ENCODE results near the gene KIAA1210.

KIAA1210 gene

DNA sequence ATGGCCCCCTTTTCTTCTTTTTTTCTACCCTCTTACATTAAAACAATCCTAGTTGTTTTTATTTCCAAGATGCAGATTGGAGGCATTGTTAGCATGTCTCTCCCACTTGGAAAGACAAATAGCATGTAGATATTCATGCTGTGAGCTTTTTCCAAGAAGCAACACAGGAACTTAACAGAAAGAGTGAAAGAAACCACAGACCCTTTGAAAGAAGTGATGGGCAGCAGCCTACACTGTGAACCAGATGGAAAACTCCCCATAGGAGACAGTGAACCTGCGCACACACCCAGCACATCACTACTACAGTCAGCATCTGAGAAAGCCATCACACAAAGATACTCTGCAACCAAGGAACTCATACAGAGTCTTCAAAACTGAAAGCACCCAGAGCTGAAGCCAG is 37.0 kb downstream of the KIAA1210 start:
- DNase-seq (ENCODE audit: low spot score) = no peak

GRCh38 chrX:119089619-119090018 is 38.0 kb downstream of the KIAA1210 start:
- no peak for DNase-seq (ENCODE audit: low spot score)

DNA sequence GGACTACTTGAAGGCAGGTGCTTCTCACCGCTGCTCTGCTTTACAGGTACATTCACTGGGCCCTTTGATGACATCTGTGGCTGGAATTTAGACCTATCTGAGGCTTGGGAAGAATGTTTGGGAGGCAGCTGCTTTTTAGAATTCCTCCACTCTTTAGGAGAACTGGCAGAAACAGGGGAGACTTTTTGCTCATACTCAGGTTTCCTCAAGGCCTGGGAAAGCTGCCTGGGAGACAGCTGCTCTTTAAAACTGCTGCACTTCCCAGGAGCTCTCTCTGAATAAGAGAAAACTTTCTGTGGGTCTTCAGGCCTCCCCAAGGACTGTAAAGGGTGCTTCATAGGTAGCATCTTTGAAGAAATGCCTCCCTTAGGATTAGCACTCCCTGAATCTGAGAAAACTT is 40.5 kb downstream of the KIAA1210 start:
- DNase-seq (ENCODE audit: low spot score) = no peak

DNA sequence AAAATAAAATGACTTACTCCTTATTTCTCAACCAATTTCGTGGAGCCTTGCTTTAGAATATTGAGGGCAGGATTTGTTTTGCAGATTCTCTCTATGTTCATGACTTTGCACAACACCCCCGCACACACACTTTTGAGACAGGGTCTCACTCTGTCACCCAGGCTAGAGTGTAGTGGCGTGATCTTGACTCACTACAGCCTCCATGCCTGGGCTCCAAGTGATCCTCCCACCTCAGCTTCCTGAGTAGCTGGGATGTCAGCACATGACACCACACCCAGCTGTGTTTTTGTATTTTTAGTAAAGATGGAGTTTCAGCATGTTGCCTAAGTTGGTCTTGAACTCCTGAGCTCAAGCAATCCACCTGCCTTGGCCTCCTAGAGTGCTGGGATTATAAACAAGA is 42.8 kb downstream of the KIAA1210 start:
- DNase-seq (ENCODE audit: low spot score) = no peak

GRCh38 chrX:119082278-119082677 is 45.3 kb downstream of the KIAA1210 start:
- no peak for DNase-seq (ENCODE audit: low spot score)

DNA sequence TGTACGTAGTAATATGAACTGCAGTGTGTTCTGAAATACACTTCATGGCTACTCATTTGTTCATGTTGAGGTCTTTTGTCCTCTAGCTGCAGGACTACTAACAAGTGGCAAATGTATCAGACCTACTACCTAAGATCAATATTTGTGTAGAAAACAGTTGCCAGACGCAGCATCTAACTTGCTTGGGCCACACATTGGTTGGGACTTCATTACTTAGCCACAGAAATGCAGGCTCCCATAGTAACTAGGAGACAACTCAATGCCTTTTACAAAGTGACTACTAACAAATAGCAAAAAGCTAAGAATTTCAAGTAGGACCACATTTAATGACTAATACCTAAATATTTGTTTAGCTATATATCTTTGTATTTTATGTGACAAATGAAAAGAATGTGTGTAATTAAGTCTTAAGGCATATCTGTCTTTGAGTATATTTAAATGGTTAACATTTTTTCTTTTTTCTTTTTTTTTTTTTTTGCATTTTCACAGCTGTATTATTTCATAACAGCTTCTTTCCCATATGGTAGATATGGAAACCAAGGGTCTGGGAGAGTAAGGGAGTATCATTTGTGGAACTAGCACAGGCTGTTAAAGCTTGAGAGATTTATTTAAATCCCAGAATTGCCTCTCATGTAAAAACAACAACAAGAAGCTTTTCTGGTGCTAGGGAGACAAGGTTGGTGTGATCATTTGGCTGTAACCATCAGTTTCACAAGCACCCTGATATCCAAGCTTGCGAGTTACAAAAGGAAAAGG is 52.2 kb downstream of the KIAA1210 start:
- DNase-seq (ENCODE audit: low spot score) = no peak

GRCh38 chrX:119073911-119074310 is 53.7 kb downstream of the KIAA1210 start:
- DNase-seq (ENCODE audit: low spot score) = no peak

DNA sequence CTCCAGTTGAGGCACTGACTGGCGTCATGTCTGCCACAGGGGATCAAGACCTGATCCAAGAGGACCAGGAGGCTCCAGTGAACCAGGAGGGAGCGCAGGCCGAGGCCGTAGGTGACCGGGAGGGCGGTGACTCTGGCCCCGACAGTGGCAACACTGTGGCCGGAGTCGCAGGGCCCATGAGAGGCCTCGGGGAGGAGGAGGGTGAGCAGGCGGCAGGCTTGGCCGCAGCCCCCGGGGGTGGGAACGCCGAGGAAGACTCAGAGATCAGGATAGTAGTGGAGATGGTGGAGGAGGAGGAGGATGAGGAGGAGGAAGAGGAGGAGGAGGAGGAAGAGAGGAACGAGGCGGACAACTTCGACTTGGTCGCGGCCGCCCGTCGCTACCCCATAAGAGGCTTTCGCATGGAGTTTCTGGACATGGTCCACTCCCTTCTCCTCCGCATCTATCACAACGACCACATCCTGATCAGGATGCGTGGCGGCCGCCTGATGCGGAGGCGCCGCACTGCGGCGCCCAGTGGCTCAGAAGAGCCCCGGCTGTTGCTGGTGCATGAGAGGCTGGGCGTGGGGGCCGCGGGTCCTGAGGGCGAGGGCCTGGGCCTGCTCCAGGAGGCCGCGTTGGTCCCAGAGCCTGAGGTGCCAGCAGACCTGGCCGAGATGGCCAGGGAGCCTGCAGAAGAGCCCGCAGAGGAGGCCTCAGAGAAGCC is 54.3 kb downstream of the KIAA1210 start:
- DNase-seq (ENCODE audit: low spot score) = no peak

GRCh38 chrX:119072744-119073143 is 54.9 kb downstream of the KIAA1210 start, which contains the start of gene CT47C1:
Gene CT47C1, plus strand, starts transcription at chrX:119072993. Its CDS starts 233 bp downstream, at chrX:119073226.
- DNase-seq (ENCODE audit: low spot score) = no peak

- DNase-seq (ENCODE audit: low spot score) = no peak
Measured at GRCh38 chrX:119071381-119071780, 56.2 kb downstream of the KIAA1210 start.

GRCh38 chrX:119069762-119070161 is 57.9 kb downstream of the KIAA1210 start:
- DNase-seq (ENCODE audit: low spot score) = no peak

DNA sequence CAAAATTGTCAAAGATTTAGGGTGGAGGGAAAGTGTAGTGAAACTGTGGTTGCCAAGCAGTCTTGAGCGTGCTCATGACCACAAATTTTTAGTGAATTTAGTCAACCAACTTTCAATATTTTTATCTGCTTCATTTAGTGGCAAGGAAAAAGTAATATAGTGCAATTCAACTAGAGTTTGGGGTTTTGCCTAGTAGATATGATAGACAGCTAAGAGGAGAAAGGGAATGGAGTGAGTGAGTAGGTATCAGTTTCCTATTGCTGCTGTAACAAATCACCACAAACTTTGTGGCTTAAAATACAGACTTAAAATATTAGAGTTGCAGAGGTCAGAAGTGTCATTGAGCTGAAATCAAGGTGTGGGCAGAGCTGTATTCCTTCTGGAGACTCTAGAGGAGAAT is 58.5 kb downstream of the KIAA1210 start:
- no peak for DNase-seq (ENCODE audit: low spot score)

GRCh38 chrX:119067023-119067739 is 60.4 kb downstream of the KIAA1210 start:
- DNase-seq (ENCODE audit: low spot score) = peak; percentile 71

DNA sequence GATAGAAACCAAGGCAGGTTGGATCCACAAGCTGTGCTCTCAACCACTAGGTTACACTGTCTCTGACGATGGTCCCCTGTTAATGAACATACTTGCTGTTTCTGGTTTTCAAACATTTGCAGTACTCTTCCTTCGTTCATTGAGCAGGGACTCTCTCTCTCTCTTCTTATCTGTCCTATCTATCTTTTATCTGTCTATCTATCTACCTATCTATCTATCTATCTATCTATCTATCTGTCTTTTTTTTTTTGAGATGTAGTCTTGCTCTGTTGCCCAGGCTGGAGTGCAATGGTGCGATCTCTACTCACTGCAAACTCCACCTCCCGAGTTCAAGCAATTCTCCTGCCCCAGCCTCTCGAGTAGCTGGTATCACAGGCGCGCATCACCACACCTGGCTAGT is 64.2 kb downstream of the KIAA1210 start:
- no peak for DNase-seq (ENCODE audit: low spot score)

DNA sequence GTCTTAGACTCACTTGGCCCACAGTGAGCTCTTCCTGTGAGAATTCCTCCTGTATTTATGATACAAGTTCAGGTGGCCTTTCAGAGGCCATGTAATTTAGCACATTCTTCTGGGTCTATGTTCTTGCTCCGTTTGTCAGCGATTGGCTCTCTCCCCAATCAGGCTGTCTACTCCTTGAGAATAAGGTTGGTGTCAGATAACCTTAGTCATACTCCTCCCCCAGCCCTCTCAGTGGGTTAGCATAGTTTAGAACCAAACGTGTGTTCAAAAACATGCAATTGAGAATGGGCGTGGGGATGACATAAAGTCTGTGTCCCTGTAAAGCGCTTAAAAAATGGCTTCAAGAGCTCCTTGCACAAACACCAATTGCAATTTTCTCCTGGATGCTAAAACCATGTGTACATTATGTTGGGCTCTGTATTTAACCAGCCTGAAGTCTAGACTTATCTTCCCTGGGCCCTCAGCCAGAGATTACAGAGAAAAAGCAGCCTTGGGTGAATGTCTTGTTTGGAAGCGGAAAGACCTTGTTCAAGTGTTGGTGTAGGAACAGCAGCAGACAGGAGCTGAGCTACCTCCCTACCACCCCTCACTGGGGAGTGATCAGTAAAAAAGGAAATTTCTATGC is 64.8 kb downstream of the KIAA1210 start:
- no peak for DNase-seq (ENCODE audit: low spot score)

- DNase-seq (ENCODE audit: low spot score) = no peak
Measured at GRCh38 chrX:119055687-119056086, 71.9 kb downstream of the KIAA1210 start.

GRCh38 chrX:119045884-119046283 is 81.7 kb downstream of the KIAA1210 start:
- no peak for DNase-seq (ENCODE audit: low spot score)

DNA sequence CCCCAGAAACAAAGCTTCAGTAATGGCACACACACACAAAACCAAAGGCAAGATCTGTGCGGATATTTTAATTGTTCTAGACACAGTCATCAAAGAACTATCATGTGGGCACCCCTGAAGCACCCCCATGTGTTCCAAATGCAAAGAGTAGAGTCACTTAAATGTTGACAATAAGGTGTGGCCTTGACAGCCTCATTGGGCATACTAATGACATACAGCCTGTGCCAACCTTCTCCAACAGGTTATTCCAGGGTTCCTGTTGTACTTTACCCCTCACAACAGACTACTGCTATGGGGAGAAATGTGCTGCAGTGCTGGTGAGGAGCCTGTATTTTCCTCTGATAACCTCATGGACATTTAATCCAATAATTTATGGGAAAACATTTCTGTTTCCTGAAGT is 84.6 kb downstream of the KIAA1210 start:
- no peak for DNase-seq (ENCODE audit: low spot score)

GRCh38 chrX:119042040-119042439 is 85.6 kb downstream of the KIAA1210 start:
- no peak for DNase-seq (ENCODE audit: low spot score)

GRCh38 chrX:119041175-119041574 is 86.4 kb downstream of the KIAA1210 start:
- peak; percentile 77 for DNase-seq (ENCODE audit: low spot score)

- no peak for DNase-seq (ENCODE audit: low spot score)
Measured at GRCh38 chrX:119040432-119040831, 87.2 kb downstream of the KIAA1210 start.

All from AG08396 (cell line).